Ovary (tissue), 9 donors: ENCODE measurements around the gene PKN2. TPM values are rescaled to one million over a fixed set of nuclear protein-coding genes. Genes with fewer than 3 reads are reported as not detected.

Experiments
- DNase-seq, 5 donors: peaks; one replicate each; pipeline ENCODE4 v3.0.0-alpha.2; 2019 to 2020
- H3K27ac ChIP-seq, 2 donors: fragments of 200-600 bp; one replicate each; pipeline versions ENCODE4 v1.5.1 to v1.8.0; 2019 to 2022
- H3K27me3 ChIP-seq: fragments of 200-600 bp; one replicate; pipeline ENCODE4 v1.8.0; 2022
- H3K36me3 ChIP-seq: fragments of 200-600 bp; sonication (generic); one replicate; pipeline ENCODE4 v1.5.1; 2019
- H3K4me1 ChIP-seq: one replicate; pipeline ENCODE4 v1.8.1; 2013; ENCODE audit warnings: mild to moderate bottlenecking, moderate library complexity; ENCODE audit not compliant: insufficient read depth
- H3K4me3 ChIP-seq: fragments of 200-600 bp; sonication (generic); one replicate; pipeline ENCODE4 v1.5.1; 2017
- H3K9me3 ChIP-seq, 2 donors: fragments of 200-600 bp in 1 of 2; sonication (generic) in 1 of 2; one replicate each; pipeline versions ENCODE4 v1.5.1 to v1.8.1; 2013 to 2019; ENCODE audit warnings: mild to moderate bottlenecking in 1 of 2, moderate library complexity in 1 of 2
- CTCF ChIP-seq, 3 donors: fragments of 450-650 bp in 2 of 3; fragments of 200-600 bp in 1 of 3; IDR thresholded peaks; one replicate each; pipeline versions ENCODE4 v1.5.1 to v1.8.0; 2016 to 2022; ENCODE audit warnings: antibody characterized with exemption in 3 of 3, mild to moderate bottlenecking in 1 of 3
- EP300 ChIP-seq: sonication (generic); formaldehyde crosslinking; IDR thresholded peaks from one replicate; pipeline ENCODE4 v1.6.1; 2017; ENCODE audit warnings: antibody characterized with exemption
- POLR2A ChIP-seq: fragments of 450-650 bp; IDR thresholded peaks from one replicate; pipeline ENCODE4 v1.6.1; 2017; ENCODE audit warnings: antibody characterized with exemption, mild to moderate bottlenecking, moderate library complexity
- WGBS, 3 donors: extraction: QIAGEN DNeasy Blood & Tissue Kit in 1 of 3; methylation state at CpG; one replicate each; pipeline versions ENCODE4 v1.1.5 to v1.1.7; 2013 to 2017; 5-methylcytosine and 5-hydroxymethylcytosine counted together
- intact Hi-C, 4 donors: fragments of 100-400 bp; cut with DNase I; formaldehyde crosslinking; loops; one replicate each; pipeline versions ENCODE4 v1.11.0 to v1.15.1; 2022 to 2023
- polyA plus RNA-seq, 2 donors: library from polyadenylated mRNA; stranded (reverse); fragments of 200-250 nt in 1 of 2; fragments of 350-450 nt in 1 of 2; fragmentation: Illumina TruSeq in 1 of 2; extraction: RNeasy Lipid Tissue Mini Kit (QIAGEN cat#74804) in 1 of 2; gene quantifications; one replicate each; pipeline ENCODE4 v1.2.3, GENCODE V29; 2013 to 2014
- total RNA-seq, 7 donors: library from RNA; depleted of rRNA in 2 of 7; stranded (reverse); fragments of >200 nt in 2 of 7; fragmentation: NEBNext Ultra II Directional in 3 of 7; extraction: Animal tissue kit (Norgen Biotek cat#: 25700) in 3 of 7; gene quantifications; one replicate each; pipeline versions ENCODE4 v1.1.0 to v1.2.4, GENCODE V29; 2016 to 2023
- donor health status: DM: no; HTN: no; CAD: no; lungs with moderate emphysema.
- donor health status: DM: no; HTN: no; CAD: no.
- donor health status: Bipolar disorder and iron deficiency.
- donor health status: DM: yes; HTN: yes; CAD: no.
- donor health status: DM: no; HTN: no; CAD: no.
- donor health status: DM: yes; HTN: yes; CAD: no.

The PKN2 gene
- total and polyA plus RNA-seq, 9 donors: 17.8 to 58.9 (median 48.6) TPM

- intact Hi-C loops: no loop called here
- 84 to 89% (median 88%) methylated on average over 3 of the region's 3 CpGs for WGBS, 3 donors
- no peak for TF ChIP-seq EP300
- TF ChIP-seq CTCF (IDR thresholded peaks at IDR 0.05): no peak
Observed at GRCh38 chr1:88691540-88691939, 7.5 kb downstream of the PKN2 start.

DNA sequence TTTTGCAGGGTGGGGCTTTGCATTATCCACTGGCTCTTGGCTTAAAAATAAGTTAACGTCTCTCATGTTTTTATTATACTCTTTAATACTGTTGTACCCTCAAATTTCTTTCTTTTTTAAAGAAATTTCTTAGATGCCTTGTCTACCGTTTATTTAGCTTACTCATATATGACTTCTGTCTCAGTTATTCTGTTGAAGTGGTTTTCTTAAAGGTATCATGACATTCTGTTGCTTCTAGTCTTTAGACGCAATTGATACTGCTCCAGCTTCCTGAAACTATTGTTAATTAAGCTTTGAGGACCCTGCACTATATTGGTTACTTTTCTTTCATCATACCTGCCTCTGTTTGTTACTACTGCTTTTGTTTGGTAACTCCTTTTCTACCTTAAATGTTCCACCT lies 11.7 kb downstream of the PKN2 start:
- intact Hi-C loops: no loop called here
- TF ChIP-seq CTCF (IDR thresholded peaks at IDR 0.05) (no peak), POLR2A (no peak), EP300 (no peak)
- H3K36me3 ChIP-seq: no peaks in the 10 kb centered on the region
- no peak overlapping the region for H3K4me3 ChIP-seq
- no peaks in the 10 kb centered on the region for H3K9me3 ChIP-seq
- WGBS, 3 donors: 62 to 72% (median 68%) methylated on average over 3 of the region's 3 CpGs
- no peak for DNase-seq
- H3K27ac ChIP-seq: no peak overlapping the region
- peaks cover 5% of the 10 kb centered on the region for H3K4me1 ChIP-seq
- H3K27me3 ChIP-seq: no peaks in the 10 kb centered on the region

More at GRCh38 chr1:88691540-88691939, 7.5 kb downstream of the PKN2 start:
- H3K27ac ChIP-seq: no peak overlapping the region
- H3K36me3 ChIP-seq: no peaks in the 10 kb centered on the region
- no peak for DNase-seq
- no peaks in the 10 kb centered on the region for H3K27me3 ChIP-seq
- H3K4me3 ChIP-seq: no peak overlapping the region
- H3K9me3 ChIP-seq: no peaks in the 10 kb centered on the region
- peaks cover 3% of the 10 kb centered on the region for H3K4me1 ChIP-seq

- no peak overlapping the region for H3K27ac ChIP-seq
- DNase-seq: no peak
- H3K4me3 ChIP-seq: no peak overlapping the region
- H3K9me3 ChIP-seq: no peaks in the 10 kb centered on the region
- intact Hi-C loops: no loop called here
- no peaks in the 10 kb centered on the region for H3K36me3 ChIP-seq
- H3K27me3 ChIP-seq: no peaks in the 10 kb centered on the region
- peaks cover 3% of the 10 kb centered on the region for H3K4me1 ChIP-seq
- no peak for TF ChIP-seq EP300
- TF ChIP-seq POLR2A: no peak
- no peak for TF ChIP-seq CTCF (IDR thresholded peaks at IDR 0.05)
Observed at GRCh38 chr1:88697503-88697902, 13.4 kb downstream of the PKN2 start.

DNA sequence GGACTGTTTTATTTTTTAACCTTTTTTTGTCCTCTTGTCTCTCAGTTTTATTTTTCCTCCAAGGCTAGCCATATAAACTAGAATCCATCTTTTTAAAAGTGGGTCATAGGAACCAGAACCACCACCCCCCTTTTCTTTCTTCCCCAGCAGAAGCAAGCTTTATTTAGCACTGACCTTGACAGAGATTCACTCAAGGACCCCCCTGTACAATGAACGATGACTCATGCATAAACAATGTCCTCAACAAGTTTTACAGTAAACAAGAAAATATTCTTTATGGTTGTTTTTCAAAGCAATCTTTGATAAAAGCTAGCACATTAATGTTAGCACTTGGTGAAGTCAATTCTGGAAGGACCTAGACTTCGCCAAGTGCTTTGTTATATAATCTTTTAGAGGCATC lies 14.1 kb downstream of the PKN2 start:
- H3K4me3 ChIP-seq: no peak overlapping the region
- no peak for TF ChIP-seq POLR2A
- no peak for TF ChIP-seq EP300
- TF ChIP-seq CTCF (IDR thresholded peaks at IDR 0.05): no peak
- 24 to 42% (median 37%) methylated on average over 2 of the region's 2 CpGs for WGBS, 3 donors
- intact Hi-C loops: no loop called here
- peak overlapping the region in 1 of 2 donors; percentile 3 for H3K27ac ChIP-seq
- no peak for DNase-seq
- no peaks in the 10 kb centered on the region for H3K9me3 ChIP-seq
- H3K36me3 ChIP-seq: no peaks in the 10 kb centered on the region
- peaks cover 3% of the 10 kb centered on the region for H3K4me1 ChIP-seq
- H3K27me3 ChIP-seq: no peaks in the 10 kb centered on the region

DNA sequence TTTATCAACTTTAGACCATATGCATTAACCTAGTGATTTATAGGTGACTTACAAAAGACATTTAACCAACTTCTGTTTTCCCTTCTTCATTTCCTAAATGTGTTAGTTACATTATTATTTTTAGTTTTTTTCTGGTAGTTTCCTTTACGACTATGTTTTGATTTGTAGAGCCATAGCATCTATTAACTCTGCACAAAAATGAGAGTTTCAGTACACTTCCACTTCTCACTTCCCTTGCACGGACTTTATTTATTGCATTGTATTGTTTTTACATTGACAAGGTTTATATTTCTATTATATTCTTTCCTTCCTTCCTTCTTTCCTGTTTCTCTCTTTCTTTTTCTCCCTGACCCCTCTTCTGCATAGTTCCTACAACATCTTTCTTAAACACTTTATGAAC lies 14.7 kb downstream of the PKN2 start:
- intact Hi-C loops: no loop called here
- TF ChIP-seq POLR2A (no peak), CTCF (IDR thresholded peaks at IDR 0.05) (no peak), EP300 (no peak)
- H3K4me1 ChIP-seq: peaks cover 3% of the 10 kb centered on the region
- H3K4me3 ChIP-seq: no peak overlapping the region
- DNase-seq: no peak
- H3K27ac ChIP-seq: peak overlapping the region in 1 of 2 donors; percentile 3
- H3K27me3 ChIP-seq: no peaks in the 10 kb centered on the region
- H3K9me3 ChIP-seq: no peaks in the 10 kb centered on the region
- 33 to 40% (median 37%) methylated on average over 2 of the region's 2 CpGs for WGBS, 3 donors
- no peaks in the 10 kb centered on the region for H3K36me3 ChIP-seq
